IPS-18c (cell line): ENCODE measurements around the gene SRRM4.

Experiments used
- H3K4me3 ChIP-seq: 2 replicates; pipeline ENCODE4 v1.7.0; 2013; ENCODE audit warnings: low read depth, mild to moderate bottlenecking, low read length, moderate library complexity; ENCODE audit not compliant: insufficient read depth
- H3K9me3 ChIP-seq: one replicate; pipeline ENCODE4 v1.6.1; 2013; ENCODE audit warnings: mild to moderate bottlenecking, low read length, moderate library complexity; ENCODE audit not compliant: control insufficient read depth, insufficient read depth

SRRM4 gene

GRCh38 chr12:118981285-118982211 is at the start of gene SRRM4:
TSS of gene SRRM4 (plus strand) at chr12:118981541. CDS start at chr12:118981883, 342 bp downstream.
- H3K4me3 ChIP-seq: peak within 1 kb of the TSS; percentile 73
- no peaks in the 10 kb centered on the region for H3K9me3 ChIP-seq

- H3K9me3 ChIP-seq: no peaks in the 10 kb centered on the region
- H3K4me3 ChIP-seq: no peak overlapping the region
These were observed 35.1 kb upstream of the SRRM4 start for GRCh38 chr12:118946256-118946655.

- Histone ChIP-seq H3K4me3 (no peak overlapping the region), H3K9me3 (no peaks in the 10 kb centered on the region)
These were observed 22.8 kb upstream of the SRRM4 start for GRCh38 chr12:118958520-118958919.

GRCh38 chr12:118959348-118959747 is 22.0 kb upstream of the SRRM4 start:
- Histone ChIP-seq H3K4me3 (no peak overlapping the region), H3K9me3 (no peaks in the 10 kb centered on the region)

- Histone ChIP-seq H3K9me3 (no peaks in the 10 kb centered on the region), H3K4me3 (no peak overlapping the region)
These were observed 21.3 kb upstream of the SRRM4 start for GRCh38 chr12:118959985-118960560.

GRCh38 chr12:118960865-118961264 is 20.5 kb upstream of the SRRM4 start:
- no peaks in the 10 kb centered on the region for H3K9me3 ChIP-seq

GRCh38 chr12:118964988-118965387 is 16.4 kb upstream of the SRRM4 start:
- Histone ChIP-seq H3K9me3 (no peaks in the 10 kb centered on the region), H3K4me3 (no peak overlapping the region)

More at GRCh38 chr12:118960865-118961264, 20.5 kb upstream of the SRRM4 start:
- no peak overlapping the region for H3K4me3 ChIP-seq

GRCh38 chr12:118970856-118971255 is 10.5 kb upstream of the SRRM4 start:
- Histone ChIP-seq H3K9me3 (no peaks in the 10 kb centered on the region), H3K4me3 (no peak overlapping the region)

- Histone ChIP-seq H3K4me3 (no peak overlapping the region), H3K9me3 (no peaks in the 10 kb centered on the region)
These were observed 8.4 kb upstream of the SRRM4 start for GRCh38 chr12:118972982-118973381.

GRCh38 chr12:118979763-118980406 is 1.5 kb upstream of the SRRM4 start:
- peak overlapping the region; percentile 73 for H3K4me3 ChIP-seq
- no peaks in the 10 kb centered on the region for H3K9me3 ChIP-seq

- no peaks in the 10 kb centered on the region for H3K9me3 ChIP-seq
- peak overlapping the region; percentile 73 for H3K4me3 ChIP-seq
These were observed 830 bp upstream of the SRRM4 start for GRCh38 chr12:118980407-118981014.

GRCh38 chr12:118982302-118982701 is 961 bp downstream of the SRRM4 start:
- Histone ChIP-seq H3K4me3 (peak overlapping the region; percentile 73), H3K9me3 (no peaks in the 10 kb centered on the region)

GRCh38 chr12:118982984-118983761 is 1.8 kb downstream of the SRRM4 start:
- H3K9me3 ChIP-seq: no peaks in the 10 kb centered on the region
- H3K4me3 ChIP-seq: no peak overlapping the region

- H3K9me3 ChIP-seq: no peaks in the 10 kb centered on the region
- H3K4me3 ChIP-seq: no peak overlapping the region
These were observed 3.0 kb downstream of the SRRM4 start for GRCh38 chr12:118984161-118984943.

GRCh38 chr12:118986050-118986449 is 4.7 kb downstream of the SRRM4 start:
- no peaks in the 10 kb centered on the region for H3K9me3 ChIP-seq
- no peak overlapping the region for H3K4me3 ChIP-seq

- H3K9me3 ChIP-seq: no peaks in the 10 kb centered on the region
- no peak overlapping the region for H3K4me3 ChIP-seq
These were observed 17.8 kb downstream of the SRRM4 start for GRCh38 chr12:118999107-118999506.
